Ascending aorta (tissue), 2 donors: ENCODE results near the gene TTC7B. TPM values are rescaled to one million over a fixed set of nuclear protein-coding genes. Genes with fewer than 3 reads are reported as not detected.
"Not testable (repeated sequence)": the region's sequence is repeated elsewhere in the genome, so short reads cannot be mapped to it uniquely, and the experiment has no call there.

Source experiments
- DNase-seq, 2 donors: peaks; one replicate each; pipeline ENCODE4 v3.0.0-alpha.2; 2019; ENCODE audit warnings: low spot score in 2 of 2
- H3K27ac ChIP-seq, 2 donors: fragments of 200-600 bp; sonication (generic); one replicate each; pipeline ENCODE4 v1.5.1; 2016 to 2017; ENCODE audit warnings: mild to moderate bottlenecking in 1 of 2
- H3K27me3 ChIP-seq: fragments of 200-600 bp; sonication (generic); one replicate; pipeline ENCODE4 v1.5.1; 2017
- H3K36me3 ChIP-seq, 2 donors: fragments of 200-600 bp; sonication (generic); one replicate each; pipeline ENCODE4 v1.5.1; 2016
- H3K4me1 ChIP-seq, 2 donors: fragments of 200-600 bp; sonication (generic); one replicate each; pipeline ENCODE4 v1.5.1; 2016 to 2017; ENCODE audit warnings: mild to moderate bottlenecking in 1 of 2
- H3K4me3 ChIP-seq, 2 donors: fragments of 200-600 bp; sonication (generic); one replicate each; pipeline ENCODE4 v1.5.1; 2016 to 2017; ENCODE audit warnings: mild to moderate bottlenecking in 1 of 2
- H3K9me3 ChIP-seq, 2 donors: fragments of 200-600 bp; sonication (generic); one replicate each; pipeline ENCODE4 v1.5.1; 2016
- intact Hi-C: fragments of 100-400 bp; cut with DNase I; formaldehyde crosslinking; loops from one replicate; pipeline ENCODE4 v1.15.1; 2023
- total RNA-seq: library from RNA; depleted of rRNA; stranded (reverse); fragments of >200 nt; gene quantifications from one replicate; pipeline ENCODE4 v1.1.0, GENCODE V29; 2016
- TF ChIP-seq, protein P1 (sequence below), 3 experiments: fragments of 200-600 bp in 2 of 3; fragments of 450-650 bp in 1 of 3; sonication (generic) in 2 of 3; IDR thresholded peaks; one replicate each; pipeline ENCODE4 v1.5.1; 2016 to 2019; ENCODE audit warnings: antibody characterized with exemption in 3 of 3, mild to moderate bottlenecking in 1 of 3, moderate library complexity in 1 of 3

The TTC7B gene, protein sequence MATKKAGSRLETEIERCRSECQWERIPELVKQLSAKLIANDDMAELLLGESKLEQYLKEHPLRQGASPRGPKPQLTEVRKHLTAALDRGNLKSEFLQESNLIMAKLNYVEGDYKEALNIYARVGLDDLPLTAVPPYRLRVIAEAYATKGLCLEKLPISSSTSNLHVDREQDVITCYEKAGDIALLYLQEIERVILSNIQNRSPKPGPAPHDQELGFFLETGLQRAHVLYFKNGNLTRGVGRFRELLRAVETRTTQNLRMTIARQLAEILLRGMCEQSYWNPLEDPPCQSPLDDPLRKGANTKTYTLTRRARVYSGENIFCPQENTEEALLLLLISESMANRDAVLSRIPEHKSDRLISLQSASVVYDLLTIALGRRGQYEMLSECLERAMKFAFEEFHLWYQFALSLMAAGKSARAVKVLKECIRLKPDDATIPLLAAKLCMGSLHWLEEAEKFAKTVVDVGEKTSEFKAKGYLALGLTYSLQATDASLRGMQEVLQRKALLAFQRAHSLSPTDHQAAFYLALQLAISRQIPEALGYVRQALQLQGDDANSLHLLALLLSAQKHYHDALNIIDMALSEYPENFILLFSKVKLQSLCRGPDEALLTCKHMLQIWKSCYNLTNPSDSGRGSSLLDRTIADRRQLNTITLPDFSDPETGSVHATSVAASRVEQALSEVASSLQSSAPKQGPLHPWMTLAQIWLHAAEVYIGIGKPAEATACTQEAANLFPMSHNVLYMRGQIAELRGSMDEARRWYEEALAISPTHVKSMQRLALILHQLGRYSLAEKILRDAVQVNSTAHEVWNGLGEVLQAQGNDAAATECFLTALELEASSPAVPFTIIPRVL
- 18.5 TPM for total RNA-seq

DNA sequence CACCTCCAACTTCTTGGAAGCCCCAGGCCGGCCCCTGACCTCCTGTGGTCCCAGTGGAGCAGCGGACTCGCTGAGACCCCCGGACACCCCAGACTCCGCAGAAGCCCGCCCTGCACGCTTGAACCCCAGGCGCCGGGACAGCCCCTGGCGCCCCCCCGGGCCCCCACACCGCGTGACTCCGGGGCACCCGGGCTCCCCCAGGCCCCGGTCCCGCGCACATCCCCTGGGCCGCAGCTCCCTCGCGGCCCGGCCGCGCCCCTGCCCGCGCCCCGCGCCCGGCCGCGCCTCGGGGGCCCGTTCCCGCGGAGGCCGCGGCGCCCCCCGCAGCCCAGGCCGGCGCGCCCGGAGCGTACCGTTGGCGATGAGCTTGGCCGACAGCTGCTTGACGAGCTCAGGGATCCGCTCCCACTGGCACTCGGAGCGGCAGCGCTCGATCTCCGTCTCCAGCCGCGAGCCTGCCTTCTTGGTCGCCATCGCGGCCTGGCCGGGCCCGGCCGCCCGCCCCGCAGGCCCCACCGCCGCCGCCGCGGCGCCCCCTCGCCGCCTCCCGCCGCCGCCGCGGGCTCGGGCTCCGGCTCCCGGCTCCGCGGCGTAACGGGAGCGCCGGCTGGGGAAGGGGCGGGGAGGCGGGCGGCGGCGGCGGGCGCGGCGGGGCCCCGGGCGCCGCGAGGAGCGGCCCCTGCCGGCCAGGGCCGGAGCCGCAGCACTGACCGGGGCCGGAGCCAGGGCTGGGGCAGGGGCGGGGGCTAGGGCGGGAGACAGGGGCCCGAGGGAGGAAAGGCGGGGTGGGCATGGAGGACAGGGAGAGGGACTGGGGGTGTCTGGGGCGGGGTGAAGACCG lies at the start of gene TTC7B:
TTC7B (minus strand) TSS at position 609 of the 841 bp plus-strand sequence; CDS start at position 474, 135 bp downstream.
- Histone ChIP-seq H3K4me1 (peaks cover 0 to 6% of the 10 kb centered on the region in 2 donors), H3K27ac (no peak within 1 kb of the TSS), H3K27me3 (no peaks in the 10 kb centered on the region), H3K36me3 (no peaks in the 10 kb centered on the region), H3K9me3 (no peaks in the 10 kb centered on the region), H3K4me3 (peak within 1 kb of the TSS; percentile 93)
- intact Hi-C loops = loop anchor here (1.0 to 5.0 kb wide), 6 partner anchors 12 to 515 kb away; partner anchors contain the start of gene NRDE2
- no peak for DNase-seq
- TF ChIP-seq, protein P1, sequence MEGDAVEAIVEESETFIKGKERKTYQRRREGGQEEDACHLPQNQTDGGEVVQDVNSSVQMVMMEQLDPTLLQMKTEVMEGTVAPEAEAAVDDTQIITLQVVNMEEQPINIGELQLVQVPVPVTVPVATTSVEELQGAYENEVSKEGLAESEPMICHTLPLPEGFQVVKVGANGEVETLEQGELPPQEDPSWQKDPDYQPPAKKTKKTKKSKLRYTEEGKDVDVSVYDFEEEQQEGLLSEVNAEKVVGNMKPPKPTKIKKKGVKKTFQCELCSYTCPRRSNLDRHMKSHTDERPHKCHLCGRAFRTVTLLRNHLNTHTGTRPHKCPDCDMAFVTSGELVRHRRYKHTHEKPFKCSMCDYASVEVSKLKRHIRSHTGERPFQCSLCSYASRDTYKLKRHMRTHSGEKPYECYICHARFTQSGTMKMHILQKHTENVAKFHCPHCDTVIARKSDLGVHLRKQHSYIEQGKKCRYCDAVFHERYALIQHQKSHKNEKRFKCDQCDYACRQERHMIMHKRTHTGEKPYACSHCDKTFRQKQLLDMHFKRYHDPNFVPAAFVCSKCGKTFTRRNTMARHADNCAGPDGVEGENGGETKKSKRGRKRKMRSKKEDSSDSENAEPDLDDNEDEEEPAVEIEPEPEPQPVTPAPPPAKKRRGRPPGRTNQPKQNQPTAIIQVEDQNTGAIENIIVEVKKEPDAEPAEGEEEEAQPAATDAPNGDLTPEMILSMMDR (IDR thresholded peaks at IDR 0.05) = peak; percentile 24 to 45 (median 26)

DNA sequence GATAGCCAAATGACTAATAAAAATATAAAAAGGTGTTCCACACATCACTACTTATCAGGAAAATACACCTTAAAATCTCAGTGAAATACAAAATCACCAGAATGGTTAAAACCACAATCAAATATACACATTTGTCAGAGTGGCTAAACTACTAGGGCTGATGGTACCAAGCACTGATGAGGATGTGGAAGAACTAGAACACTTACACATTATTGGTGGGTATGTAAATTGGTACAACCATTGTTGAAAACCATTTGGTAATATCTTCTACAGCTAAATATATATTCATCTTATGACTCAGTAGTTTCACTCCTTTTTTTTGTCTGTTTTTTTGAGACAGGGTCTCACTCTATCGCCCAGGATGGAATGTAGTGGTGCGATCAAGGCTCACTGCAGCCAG lies 48.5 kb upstream of the TTC7B start:
- no peak for DNase-seq
- Histone ChIP-seq H3K9me3 (no peaks in the 10 kb centered on the region), H3K27ac (no peak overlapping the region), H3K4me3 (no peak overlapping the region), H3K27me3 (no peaks in the 10 kb centered on the region), H3K36me3 (no peaks in the 10 kb centered on the region), H3K4me1 (no peaks in the 10 kb centered on the region)
- TF ChIP-seq, protein P1 (IDR thresholded peaks at IDR 0.05) = no peak
- intact Hi-C loops = no loop called here

DNA sequence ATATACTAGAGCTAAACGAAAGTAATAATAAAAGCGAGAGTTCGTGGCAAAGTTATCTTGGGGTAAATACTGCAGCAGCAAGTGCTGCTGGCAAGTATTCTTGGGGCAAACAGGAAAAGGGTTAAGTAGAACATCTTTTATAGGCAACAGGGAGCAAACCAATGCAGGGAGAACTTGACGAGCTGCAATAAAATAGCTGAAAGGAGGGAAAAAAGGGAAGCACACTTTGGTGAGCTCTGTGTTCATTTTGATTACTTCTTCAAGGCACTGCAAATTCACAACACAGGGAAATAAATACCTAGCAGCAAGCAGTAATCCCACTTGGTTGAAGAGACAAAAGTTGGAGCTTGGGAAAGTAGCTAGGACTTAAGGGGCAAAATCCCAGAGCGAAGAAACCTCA lies 42.3 kb upstream of the TTC7B start:
- intact Hi-C loops = no loop called here
- Histone ChIP-seq H3K27ac (no peak overlapping the region), H3K27me3 (no peaks in the 10 kb centered on the region), H3K4me3 (no peak overlapping the region), H3K4me1 (no peaks in the 10 kb centered on the region), H3K36me3 (no peaks in the 10 kb centered on the region), H3K9me3 (no peaks in the 10 kb centered on the region)
- TF ChIP-seq, protein P1 (IDR thresholded peaks at IDR 0.05) = no peak
- DNase-seq = no peak

DNA sequence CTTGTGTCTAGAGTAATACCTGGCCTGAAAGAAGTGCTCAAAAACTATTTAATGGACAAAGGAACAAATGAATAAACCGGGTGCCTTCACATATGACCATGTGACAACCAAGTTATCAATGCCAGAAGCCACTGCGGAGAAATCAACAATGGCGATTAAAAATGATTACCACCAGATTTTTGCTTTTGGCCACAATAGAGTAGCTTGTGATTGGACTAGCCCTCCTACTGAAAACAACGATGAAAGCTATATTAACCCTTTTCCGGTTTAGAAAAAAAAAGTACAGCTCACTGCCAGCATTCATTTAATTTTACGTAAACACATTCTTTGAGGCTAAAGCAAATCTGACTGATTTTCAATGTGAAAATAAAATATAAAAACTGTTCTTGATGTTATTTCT lies 41.6 kb upstream of the TTC7B start:
- Histone ChIP-seq H3K36me3 (no peaks in the 10 kb centered on the region), H3K4me3 (no peak overlapping the region), H3K9me3 (no peaks in the 10 kb centered on the region), H3K27ac (no peak overlapping the region), H3K4me1 (no peaks in the 10 kb centered on the region), H3K27me3 (no peaks in the 10 kb centered on the region)
- intact Hi-C loops = no loop called here
- DNase-seq = no peak
- TF ChIP-seq, protein P1 (IDR thresholded peaks at IDR 0.05) = no peak

DNA sequence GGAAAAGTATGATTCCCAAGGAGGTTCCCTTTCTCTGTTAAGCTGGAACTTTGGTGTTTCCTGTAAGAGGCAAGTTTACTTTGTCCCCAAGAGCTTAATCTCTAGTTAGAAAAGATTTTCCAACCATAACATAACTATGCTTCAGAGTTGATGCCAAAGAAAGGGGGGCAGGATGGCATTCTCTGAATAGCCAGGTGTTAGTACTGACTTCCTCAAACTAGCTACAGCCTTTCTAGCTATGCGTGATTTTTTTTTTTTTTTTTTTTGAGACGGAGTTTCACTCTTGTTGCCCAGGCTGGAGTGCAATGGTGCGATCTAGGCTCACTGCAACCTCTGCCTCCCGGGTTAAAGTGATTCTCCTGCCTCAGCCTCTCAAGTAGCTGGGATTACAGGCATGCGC lies 39.9 kb upstream of the TTC7B start:
- H3K27me3 ChIP-seq, H3K4me1 ChIP-seq, H3K4me3 ChIP-seq, intact Hi-C loops, DNase-seq, H3K36me3 ChIP-seq, H3K27ac ChIP-seq, H3K9me3 ChIP-seq: not testable (repeated sequence)
